Sciatic nerve (tissue), 2 donors: ENCODE data around the gene HDAC2. TPM values are rescaled to one million over a fixed set of nuclear protein-coding genes. Genes with fewer than 3 reads are reported as not detected.
"Not testable (repeated sequence)": the region's sequence is repeated elsewhere in the genome, so short reads cannot be mapped to it uniquely, and the experiment has no call there.

Experiments used
- ATAC-seq: fragments of 200-7000 bp; cut with Tn5 transposase; one replicate; pipeline ENCODE4 v1.9.1; 2020; ENCODE audit warnings: mild to moderate bottlenecking, moderate library complexity
- DNase-seq: peaks from one replicate; pipeline ENCODE4 v3.0.0-alpha.2; 2020; ENCODE audit warnings: low spot score
- intact Hi-C: fragments of 100-400 bp; cut with DNase I; formaldehyde crosslinking; loops from one replicate; pipeline ENCODE4 v1.14.2; 2022
- total RNA-seq: library from RNA; stranded (reverse); fragmentation: NEBNext Ultra II Directional; extraction: Animal tissue kit (Norgen Biotek cat#: 25700); gene quantifications from one replicate; pipeline ENCODE4 v1.2.1, GENCODE V29; 2021
- donor health status: DM: no; HTN: no; CAD: no.
- donor health status: DM: no; HTN: no; CAD: no.

The HDAC2 gene
- total RNA-seq, 1 donor from 2014 or later: 62.9 TPM

GRCh38 chr6:113925378-113925777 lies 45.6 kb downstream of the HDAC2 start:
- DNase-seq: no peak
- intact Hi-C loops: no loop called here
- no peak for ATAC-seq

- intact Hi-C loops: no loop called here
- ATAC-seq (peak; percentile 53), DNase-seq (no peak)
Observed at GRCh38 chr6:113924312-113924723, 46.6 kb downstream of the HDAC2 start.

GRCh38 chr6:113923526-113923925 lies 47.4 kb downstream of the HDAC2 start:
- ATAC-seq (no peak), DNase-seq (no peak)
- intact Hi-C loops: no loop called here

- DNase-seq: no peak
- intact Hi-C loops: no loop called here
- no peak for ATAC-seq
Observed at GRCh38 chr6:113921299-113921904, 49.5 kb downstream of the HDAC2 start.

GRCh38 chr6:113920663-113921267 lies 50.2 kb downstream of the HDAC2 start:
- ATAC-seq: peak; percentile 26
- intact Hi-C loops: no loop called here

GRCh38 chr6:113910285-113910684 lies 60.7 kb downstream of the HDAC2 start:
- DNase-seq, intact Hi-C loops, ATAC-seq: not testable (repeated sequence)

More at GRCh38 chr6:113920663-113921267, 50.2 kb downstream of the HDAC2 start:
- no peak for DNase-seq

- peak; percentile 59 for ATAC-seq
- intact Hi-C loops: no loop called here
Observed at GRCh38 chr6:113909224-113909856, 61.6 kb downstream of the HDAC2 start.

GRCh38 chr6:113908801-113909200 lies 62.1 kb downstream of the HDAC2 start:
- DNase-seq: no peak
- intact Hi-C loops: no loop called here

More at GRCh38 chr6:113909224-113909856, 61.6 kb downstream of the HDAC2 start:
- no peak for DNase-seq

GRCh38 chr6:113907102-113907815 lies 63.7 kb downstream of the HDAC2 start:
- ATAC-seq: no peak
- DNase-seq: no peak
- intact Hi-C loops: no loop called here

More at GRCh38 chr6:113908801-113909200, 62.1 kb downstream of the HDAC2 start:
- ATAC-seq: no peak

- intact Hi-C loops: no loop called here
- ATAC-seq: peak; percentile 90
- DNase-seq: no peak
Observed at GRCh38 chr6:113903666-113904330, 67.2 kb downstream of the HDAC2 start.

- intact Hi-C loops: no loop called here
- ATAC-seq: no peak
- DNase-seq: no peak
Observed at GRCh38 chr6:113901482-113901881, 69.5 kb downstream of the HDAC2 start.

- ATAC-seq: no peak
- no peak for DNase-seq
- intact Hi-C loops: no loop called here
Observed at GRCh38 chr6:113894712-113895674, 76.0 kb downstream of the HDAC2 start.

GRCh38 chr6:113893866-113894265 lies 77.1 kb downstream of the HDAC2 start:
- no peak for DNase-seq
- intact Hi-C loops: no loop called here
- ATAC-seq: no peak

GRCh38 chr6:113893451-113893850 lies 77.5 kb downstream of the HDAC2 start:
- intact Hi-C loops: no loop called here
- ATAC-seq (no peak), DNase-seq (no peak)

- ATAC-seq (no peak), DNase-seq (no peak)
- intact Hi-C loops: no loop called here
Observed at GRCh38 chr6:113888956-113889630, 81.9 kb downstream of the HDAC2 start.

- intact Hi-C loops: no loop called here
- no peak for ATAC-seq
- no peak for DNase-seq
Observed at GRCh38 chr6:113888493-113888892, 82.5 kb downstream of the HDAC2 start.

- intact Hi-C loops: no loop called here
- ATAC-seq (no peak), DNase-seq (no peak)
Observed at GRCh38 chr6:113886512-113886911, 84.4 kb downstream of the HDAC2 start.

- no peak for ATAC-seq
- DNase-seq: no peak
- intact Hi-C loops: no loop called here
Observed at GRCh38 chr6:113884011-113884410, 86.9 kb downstream of the HDAC2 start.
